Progenitor cell of endocrine pancreas (in vitro differentiated cells): Measurements from ENCODE around the gene TTC4. TPM values are rescaled to one million over a fixed set of nuclear protein-coding genes. Genes with fewer than 3 reads are reported as not detected.

Experiments
- DNase-seq: peaks from one replicate; pipeline ENCODE4 v3.0.0; 2021; ENCODE audit warnings: low spot score; ENCODE audit not compliant: unreplicated experiment
- H3K27ac Mint-ChIP-seq: 2 replicates; pipeline ENCODE4 v1.8.0; 2021; ENCODE audit warnings: mild to moderate bottlenecking, moderate library complexity, mixed read lengths
- H3K27me3 Mint-ChIP-seq: 2 replicates; pipeline ENCODE4 v1.8.0; 2021; ENCODE audit warnings: mixed read lengths
- H3K36me3 Mint-ChIP-seq: 2 replicates; pipeline ENCODE4 v1.8.0; 2022; ENCODE audit warnings: mixed read lengths; ENCODE audit not compliant: insufficient read depth
- H3K4me1 Mint-ChIP-seq: 2 replicates; pipeline ENCODE4 v1.8.0; 2021; ENCODE audit warnings: low read depth, mixed read lengths
- H3K4me3 Mint-ChIP-seq: 2 replicates; pipeline ENCODE4 v1.8.0; 2021; ENCODE audit warnings: low read depth, mild to moderate bottlenecking, moderate library complexity, mixed read lengths
- H3K9me3 Mint-ChIP-seq: 2 replicates; pipeline ENCODE4 v1.8.0; 2021; ENCODE audit warnings: low read depth, mixed read lengths
- total RNA-seq: library from RNA; stranded (reverse); gene quantifications from 2 replicates; pipeline ENCODE4 v1.2.1, GENCODE V29; 2021
- TF ChIP-seq, protein P1 (sequence below): fragments of 200-600 bp; sonication (generic); IDR thresholded peaks from one replicate; pipeline ENCODE4 v1.5.0; 2021; ENCODE audit warnings: antibody characterized with exemption, mild to moderate bottlenecking; ENCODE audit not compliant: unreplicated experiment

TTC4 gene
- total RNA-seq, 1 donor from 2014 or later, result 24.0 TPM

DNA sequence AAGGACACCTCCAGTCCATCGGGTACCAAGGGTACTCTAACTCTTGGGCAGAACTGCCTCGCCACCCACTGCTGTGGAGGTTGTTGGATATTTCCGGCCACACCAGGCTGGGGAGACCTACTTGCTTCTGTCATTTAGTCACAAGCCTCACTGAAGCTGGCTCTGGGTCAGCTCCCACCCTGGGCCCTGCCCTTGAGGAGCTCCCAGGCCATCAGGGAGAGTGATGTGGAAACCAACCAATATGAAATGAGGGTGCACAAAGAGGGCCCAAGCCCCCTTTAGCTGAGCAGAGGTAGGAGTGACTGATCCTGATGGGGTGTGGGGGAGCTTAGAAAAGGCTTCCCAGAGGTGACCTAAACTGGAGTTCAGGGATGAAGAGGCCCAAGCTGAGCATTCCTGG lies 29.0 kb downstream of the TTC4 start:
- Mint-ChIP-seq H3K36me3 (peaks cover 9% of the 10 kb centered on the region), H3K27me3 (peaks cover 4% of the 10 kb centered on the region), H3K9me3 (no peaks in the 10 kb centered on the region), H3K27ac (no peak overlapping the region), H3K4me1 (no peaks in the 10 kb centered on the region), H3K4me3 (no peak overlapping the region)
- TF ChIP-seq, protein P1, sequence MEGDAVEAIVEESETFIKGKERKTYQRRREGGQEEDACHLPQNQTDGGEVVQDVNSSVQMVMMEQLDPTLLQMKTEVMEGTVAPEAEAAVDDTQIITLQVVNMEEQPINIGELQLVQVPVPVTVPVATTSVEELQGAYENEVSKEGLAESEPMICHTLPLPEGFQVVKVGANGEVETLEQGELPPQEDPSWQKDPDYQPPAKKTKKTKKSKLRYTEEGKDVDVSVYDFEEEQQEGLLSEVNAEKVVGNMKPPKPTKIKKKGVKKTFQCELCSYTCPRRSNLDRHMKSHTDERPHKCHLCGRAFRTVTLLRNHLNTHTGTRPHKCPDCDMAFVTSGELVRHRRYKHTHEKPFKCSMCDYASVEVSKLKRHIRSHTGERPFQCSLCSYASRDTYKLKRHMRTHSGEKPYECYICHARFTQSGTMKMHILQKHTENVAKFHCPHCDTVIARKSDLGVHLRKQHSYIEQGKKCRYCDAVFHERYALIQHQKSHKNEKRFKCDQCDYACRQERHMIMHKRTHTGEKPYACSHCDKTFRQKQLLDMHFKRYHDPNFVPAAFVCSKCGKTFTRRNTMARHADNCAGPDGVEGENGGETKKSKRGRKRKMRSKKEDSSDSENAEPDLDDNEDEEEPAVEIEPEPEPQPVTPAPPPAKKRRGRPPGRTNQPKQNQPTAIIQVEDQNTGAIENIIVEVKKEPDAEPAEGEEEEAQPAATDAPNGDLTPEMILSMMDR, result no peak
- no peak for DNase-seq

DNA sequence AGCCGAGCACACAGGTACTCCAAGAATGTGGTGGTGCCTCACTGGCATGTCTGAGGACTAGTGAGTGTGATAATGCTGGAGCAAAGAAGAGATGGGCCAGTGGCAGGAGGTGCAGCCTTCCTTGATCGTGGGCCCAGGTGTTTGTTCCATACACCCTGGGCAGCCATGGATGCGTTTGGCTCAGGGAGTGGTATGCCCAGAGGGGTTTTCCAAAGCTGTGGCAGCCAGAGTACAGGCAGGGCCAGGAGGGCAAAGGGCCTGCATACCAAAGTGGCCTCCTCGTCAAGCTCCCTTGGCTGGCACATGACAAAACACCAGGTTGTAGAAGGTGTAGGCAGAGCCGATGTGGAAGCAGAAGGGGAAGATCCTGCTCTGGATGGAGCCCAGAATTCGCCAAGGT lies 29.6 kb downstream of the TTC4 start:
- H3K27me3 Mint-ChIP-seq, result peaks cover 6% of the 10 kb centered on the region
- DNase-seq, result no peak
- no peak overlapping the region for H3K4me3 Mint-ChIP-seq
- peaks cover 9% of the 10 kb centered on the region for H3K36me3 Mint-ChIP-seq
- TF ChIP-seq, protein P1, result no peak
- no peak overlapping the region for H3K27ac Mint-ChIP-seq
- H3K9me3 Mint-ChIP-seq, result no peaks in the 10 kb centered on the region
- no peaks in the 10 kb centered on the region for H3K4me1 Mint-ChIP-seq

DNA sequence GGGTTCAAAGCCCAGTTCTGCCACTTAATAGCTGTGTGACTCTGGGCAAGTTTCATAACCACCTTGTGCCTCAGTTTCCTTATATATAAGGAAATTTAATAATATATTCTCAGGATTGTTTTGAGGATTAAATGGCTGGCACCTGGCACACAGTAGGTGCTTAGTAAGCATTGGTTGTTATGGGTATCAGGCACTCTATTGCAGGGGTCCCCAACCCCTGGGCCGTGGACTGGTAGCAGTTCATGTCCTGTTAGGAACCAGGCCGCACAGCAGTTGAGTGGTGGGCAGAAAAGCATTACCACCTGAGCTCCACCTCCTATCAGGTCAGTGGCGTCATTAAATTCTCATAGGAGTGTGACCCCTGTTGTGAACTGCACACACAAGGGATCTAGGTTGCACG lies 30.2 kb downstream of the TTC4 start:
- TF ChIP-seq, protein P1, result no peak
- Mint-ChIP-seq H3K4me1 (no peaks in the 10 kb centered on the region), H3K27ac (no peak overlapping the region), H3K27me3 (peaks cover 6% of the 10 kb centered on the region), H3K9me3 (no peaks in the 10 kb centered on the region), H3K36me3 (peaks cover 9% of the 10 kb centered on the region), H3K4me3 (no peak overlapping the region)
- no peak for DNase-seq

DNA sequence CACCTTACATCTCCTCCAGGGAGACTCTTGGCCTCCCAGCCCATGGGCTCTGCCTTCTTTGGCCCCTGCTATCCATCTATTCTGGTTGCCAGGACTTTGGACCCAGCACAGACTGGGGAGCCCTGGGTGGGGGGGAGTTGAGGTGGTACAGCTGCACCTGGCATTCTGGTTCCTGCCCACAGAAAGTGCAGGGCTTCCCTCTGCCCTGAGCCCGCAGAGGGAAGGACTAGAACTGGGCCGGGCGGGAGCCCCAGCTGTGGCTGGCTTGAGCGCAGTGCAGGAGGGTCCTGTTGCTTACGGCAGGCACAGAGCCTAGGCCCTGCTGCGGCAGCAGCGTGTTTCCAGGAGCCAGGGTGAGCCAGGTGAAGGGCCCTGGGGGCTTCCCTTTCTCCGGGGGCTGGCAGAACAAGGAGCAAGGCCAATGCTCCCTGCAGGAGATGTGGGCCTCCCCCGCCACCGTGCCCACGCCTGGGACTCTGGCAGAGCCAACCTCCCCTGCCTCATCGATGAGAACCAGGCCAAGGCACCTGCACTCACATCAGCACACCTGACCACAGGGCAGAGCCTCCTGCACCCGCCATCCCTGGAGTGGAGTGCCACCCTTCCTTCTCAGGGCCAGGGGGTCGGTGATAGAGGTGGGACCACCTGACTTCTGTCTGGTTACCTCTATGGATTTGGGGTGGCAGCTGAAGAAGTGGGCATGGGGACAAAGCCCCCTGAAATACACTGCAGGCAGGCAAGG lies 32.6 kb downstream of the TTC4 start:
- Mint-ChIP-seq H3K36me3 (no peaks in the 10 kb centered on the region), H3K4me3 (no peak overlapping the region), H3K27ac (no peak overlapping the region), H3K4me1 (no peaks in the 10 kb centered on the region), H3K27me3 (peaks cover 6% of the 10 kb centered on the region), H3K9me3 (no peaks in the 10 kb centered on the region)
- no peak for DNase-seq
- TF ChIP-seq, protein P1, result no peak

DNA sequence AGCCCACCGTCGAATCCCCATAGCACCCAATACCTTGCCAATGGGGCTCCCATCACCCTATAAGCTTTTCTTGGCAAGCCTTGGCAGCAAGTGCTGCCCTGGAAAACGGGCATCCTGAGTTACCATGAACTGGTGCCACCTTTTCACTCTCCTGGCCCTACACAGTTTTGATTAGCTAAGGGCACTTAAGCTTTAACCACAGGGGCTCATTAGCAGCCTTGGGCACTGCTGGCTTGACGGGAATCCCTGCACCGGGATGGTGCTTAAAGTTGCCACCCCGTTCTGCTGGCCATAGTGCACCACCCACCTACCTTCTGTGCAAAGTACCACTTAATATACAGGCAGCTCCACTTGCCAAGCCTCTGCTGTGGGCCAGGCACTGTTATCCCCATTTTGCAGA lies 34.9 kb downstream of the TTC4 start:
- Mint-ChIP-seq H3K27ac (no peak overlapping the region), H3K9me3 (no peaks in the 10 kb centered on the region), H3K4me3 (no peak overlapping the region), H3K4me1 (no peaks in the 10 kb centered on the region), H3K27me3 (peaks cover 6% of the 10 kb centered on the region), H3K36me3 (no peaks in the 10 kb centered on the region)
- DNase-seq, result no peak
- TF ChIP-seq, protein P1, result no peak
